ENCODE measurements around the gene TNKS2. TPM values are rescaled to one million over a fixed set of nuclear protein-coding genes. Genes with fewer than 3 reads are reported as not detected.

The TNKS2 gene
- 60.2 and 61.8 TPM in 2 replicates for total RNA-seq

GRCh38 chr10:91797874-91798648 lies at the start of gene TNKS2:
TNKS2 (plus strand) TSS chr10:91798426; CDS start chr10:91798691, 265 bp downstream.

GRCh38 chr10:91909117-91909677 lies 111.0 kb downstream of the TNKS2 start, which contains the start of gene FGFBP3:
FGFBP3 (minus strand) TSS chr10:91909486; CDS start chr10:91908969, 517 bp downstream.

Other genes with a start within 250 kb of the TNKS2 start
- 6.0 and 16.9 TPM in 2 replicates for gene PPP1R3C, start 165.4 kb upstream of the TNKS2 start, total RNA-seq
- 0.24 TPM in 1 of 2 replicates, not detected in the other for gene FGFBP3, start 111.1 kb downstream of the TNKS2 start, total RNA-seq
- gene BTAF1, start 125.3 kb downstream of the TNKS2 start, total RNA-seq: 38.1 and 39.4 TPM in 2 replicates